Measurements from ENCODE around the gene TMEM72. TPM values are rescaled to one million over a fixed set of nuclear protein-coding genes. Genes with fewer than 3 reads are reported as not detected.

TMEM72 gene
- polyA plus RNA-seq, 3 donors: not detected

DNA sequence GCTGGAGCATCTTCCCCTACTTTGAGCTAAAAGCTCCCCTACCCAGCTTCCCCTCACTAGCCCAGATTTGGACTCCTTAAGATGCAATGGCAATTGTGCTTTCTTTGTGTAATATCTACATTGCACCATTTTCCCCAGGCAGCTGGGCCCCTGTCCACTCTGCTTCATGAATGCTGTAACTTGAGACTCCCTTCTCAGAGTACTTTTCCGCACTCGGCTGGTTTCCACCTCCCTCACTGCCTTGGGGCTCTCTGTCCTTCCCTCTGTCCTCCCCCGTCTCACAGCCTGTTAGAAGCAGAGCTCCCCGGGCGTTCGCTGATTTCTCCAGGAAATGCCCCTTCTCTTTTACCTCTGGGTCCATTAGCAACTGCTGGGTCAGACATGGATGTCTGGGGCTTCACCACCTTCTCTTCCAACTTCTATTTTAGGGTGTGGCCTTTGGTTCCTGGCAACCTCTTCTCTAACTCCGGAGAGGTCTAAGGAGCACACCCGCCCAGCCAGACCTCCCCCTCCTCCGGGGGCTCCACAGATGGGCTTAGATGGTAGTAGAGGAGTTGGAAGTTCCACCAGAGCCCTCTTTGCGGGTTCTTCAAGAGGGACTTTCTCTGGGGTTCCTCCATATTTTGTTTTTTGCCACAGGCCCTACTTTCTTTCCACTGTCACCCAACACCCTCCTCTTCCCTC, 2.9 kb upstream of the TMEM72 start:
- TF ChIP-seq, protein P1, sequence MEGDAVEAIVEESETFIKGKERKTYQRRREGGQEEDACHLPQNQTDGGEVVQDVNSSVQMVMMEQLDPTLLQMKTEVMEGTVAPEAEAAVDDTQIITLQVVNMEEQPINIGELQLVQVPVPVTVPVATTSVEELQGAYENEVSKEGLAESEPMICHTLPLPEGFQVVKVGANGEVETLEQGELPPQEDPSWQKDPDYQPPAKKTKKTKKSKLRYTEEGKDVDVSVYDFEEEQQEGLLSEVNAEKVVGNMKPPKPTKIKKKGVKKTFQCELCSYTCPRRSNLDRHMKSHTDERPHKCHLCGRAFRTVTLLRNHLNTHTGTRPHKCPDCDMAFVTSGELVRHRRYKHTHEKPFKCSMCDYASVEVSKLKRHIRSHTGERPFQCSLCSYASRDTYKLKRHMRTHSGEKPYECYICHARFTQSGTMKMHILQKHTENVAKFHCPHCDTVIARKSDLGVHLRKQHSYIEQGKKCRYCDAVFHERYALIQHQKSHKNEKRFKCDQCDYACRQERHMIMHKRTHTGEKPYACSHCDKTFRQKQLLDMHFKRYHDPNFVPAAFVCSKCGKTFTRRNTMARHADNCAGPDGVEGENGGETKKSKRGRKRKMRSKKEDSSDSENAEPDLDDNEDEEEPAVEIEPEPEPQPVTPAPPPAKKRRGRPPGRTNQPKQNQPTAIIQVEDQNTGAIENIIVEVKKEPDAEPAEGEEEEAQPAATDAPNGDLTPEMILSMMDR (IDR thresholded peaks at IDR 0.05): no peak
- H3K9me3 Mint-ChIP-seq: peaks cover 0 to 2% (median 0%) of the 10 kb centered on the region in 7 donors
- Histone ChIP-seq H3K27me3 (ENCODE audit: control insufficient read depth in 2 of 2, insufficient read depth in 2 of 2, low read length in 2 of 2) (no peaks in the 10 kb centered on the region), H4K20me1 (ENCODE audit: insufficient read depth, low read length) (no peaks in the 10 kb centered on the region), H3K9ac (ENCODE audit: insufficient read depth, low read length, poor library complexity, severe bottlenecking) (no peak overlapping the region), H3K79me2 (ENCODE audit: insufficient read depth, low read length) (no peaks in the 10 kb centered on the region), H3K4me2 (replicated peaks; ENCODE audit: extremely low read depth, low read length, poor library complexity, severe bottlenecking) (no peak overlapping the region), H3K36me3 (replicated peaks in 1 of 2; ENCODE audit: control insufficient read depth in 1 of 2, insufficient read depth in 2 of 2, low read length in 2 of 2) (no peaks in the 10 kb centered on the region), H3K4me3 (replicated peaks in 1 of 3; ENCODE audit: low read depth in 2 of 3, low read length in 3 of 3) (no peak overlapping the region), H2AFZ (ENCODE audit: insufficient read depth, low read depth, low read length, poor library complexity, severe bottlenecking) (no peak overlapping the region), H3K9me3 (replicated peaks in 1 of 2; ENCODE audit: control insufficient read depth in 1 of 2, insufficient read depth in 1 of 2, low read length in 2 of 2) (peaks cover 0 to 4% of the 10 kb centered on the region in 2 donors), H3K4me1 (ENCODE audit: control insufficient read depth in 1 of 2, insufficient read depth in 2 of 2, low read length in 2 of 2) (peaks cover 12 to 26% of the 10 kb centered on the region in 2 donors), H3K27ac (ENCODE audit: low read depth in 1 of 2, low read length in 2 of 2) (no peak overlapping the region)
- no peak for DNase-seq
- peaks cover 0 to 5% (median 2%) of the 10 kb centered on the region in 3 donors for H3K27me3 Mint-ChIP-seq (ENCODE audit: low read depth in 3 of 3)
- peak overlapping the region in 1 of 7 donors; percentile 21 for H3K27ac Mint-ChIP-seq
- no peaks in the 10 kb centered on the region for H3K36me3 Mint-ChIP-seq
- H3K4me1 Mint-ChIP-seq: peaks cover 26% of the 10 kb centered on the region
- intact Hi-C loops (cut with micrococcal nuclease): no loop called here
- WGBS (ENCODE audit: insufficient coverage): 92% methylated on average over 6 of the region's 10 CpGs
- no peak overlapping the region for H3K4me3 Mint-ChIP-seq

DNA sequence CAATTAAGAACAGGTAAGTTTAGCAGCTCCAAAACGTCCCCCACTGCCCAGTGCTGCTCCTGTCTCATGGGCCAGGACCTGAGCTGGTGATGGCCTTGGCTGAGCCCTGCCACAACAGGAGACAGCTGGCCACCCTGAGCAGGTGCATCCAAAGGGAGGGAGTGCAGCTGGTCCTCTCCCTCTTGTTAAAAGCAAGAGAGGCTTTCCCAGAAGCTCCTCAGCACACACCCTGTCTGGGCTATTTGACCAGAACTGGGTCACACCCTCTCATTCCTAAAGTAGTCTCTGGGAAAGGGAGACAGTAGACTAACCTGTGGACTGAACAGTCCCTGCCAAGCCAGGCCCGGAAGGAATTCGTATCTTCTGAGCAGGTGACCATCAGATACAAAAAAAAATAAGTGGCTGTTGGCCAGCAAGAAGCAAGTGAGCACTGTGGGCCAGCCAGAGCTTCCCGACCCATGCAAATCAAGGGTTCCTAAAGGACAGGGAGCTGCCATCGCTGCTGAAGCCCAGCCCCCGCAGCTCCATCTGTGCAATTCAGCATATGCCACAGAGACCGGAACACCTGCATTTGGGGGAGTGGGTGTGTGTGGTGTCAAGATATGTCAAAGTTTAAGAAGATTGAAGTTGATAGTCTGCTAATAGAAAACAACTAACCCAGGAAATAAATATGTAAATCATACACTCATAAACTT, 2.1 kb upstream of the TMEM72 start:
- Mint-ChIP-seq H3K4me1 (peaks cover 34% of the 10 kb centered on the region), H3K27ac (peak overlapping the region in 1 of 7 donors; percentile 23), H3K4me3 (no peak overlapping the region), H3K36me3 (no peaks in the 10 kb centered on the region), H3K9me3 (peaks cover 0 to 2% (median 0%) of the 10 kb centered on the region in 7 donors), H3K27me3 (ENCODE audit: low read depth in 3 of 3) (peaks cover 0 to 4% (median 2%) of the 10 kb centered on the region in 3 donors)
- Histone ChIP-seq H3K27ac (ENCODE audit: low read depth in 1 of 2, low read length in 2 of 2) (no peak overlapping the region), H3K27me3 (ENCODE audit: control insufficient read depth in 2 of 2, insufficient read depth in 2 of 2, low read length in 2 of 2) (no peaks in the 10 kb centered on the region), H3K79me2 (ENCODE audit: insufficient read depth, low read length) (no peaks in the 10 kb centered on the region), H3K4me1 (ENCODE audit: control insufficient read depth in 1 of 2, insufficient read depth in 2 of 2, low read length in 2 of 2) (peaks cover 21 to 35% of the 10 kb centered on the region in 2 donors), H3K9ac (ENCODE audit: insufficient read depth, low read length, poor library complexity, severe bottlenecking) (no peak overlapping the region), H2AFZ (ENCODE audit: insufficient read depth, low read depth, low read length, poor library complexity, severe bottlenecking) (no peak overlapping the region), H3K36me3 (replicated peaks in 1 of 2; ENCODE audit: control insufficient read depth in 1 of 2, insufficient read depth in 2 of 2, low read length in 2 of 2) (no peaks in the 10 kb centered on the region), H3K4me2 (replicated peaks; ENCODE audit: extremely low read depth, low read length, poor library complexity, severe bottlenecking) (no peak overlapping the region), H3K9me3 (replicated peaks in 1 of 2; ENCODE audit: control insufficient read depth in 1 of 2, insufficient read depth in 1 of 2, low read length in 2 of 2) (peaks cover 0 to 4% of the 10 kb centered on the region in 2 donors), H4K20me1 (ENCODE audit: insufficient read depth, low read length) (no peaks in the 10 kb centered on the region), H3K4me3 (replicated peaks in 1 of 3; ENCODE audit: low read depth in 2 of 3, low read length in 3 of 3) (no peak overlapping the region)
- intact Hi-C loops (cut with micrococcal nuclease): no loop called here
- 97% methylated on average over 6 of the region's 7 CpGs for WGBS (ENCODE audit: insufficient coverage)
- TF ChIP-seq, protein P1 (IDR thresholded peaks at IDR 0.05): no peak
- DNase-seq: no peak

All from CD14-positive monocyte (primary cell).